Choroid plexus epithelial cell (primary cell): Measurements from ENCODE around the gene ANK3.
"Not testable (repeated sequence)": the region's sequence is repeated elsewhere in the genome, so short reads cannot be mapped to it uniquely, and the experiment has no call there.

Experiments
- DNase-seq: peaks from one replicate; pipeline ENCODE4 v3.0.0-alpha.2; 2010; ENCODE audit warnings: low read depth
- H3K4me3 ChIP-seq: 2 replicates; pipeline ENCODE4 v1.5.1; 2011; ENCODE audit warnings: low read depth, mild to moderate bottlenecking, control low read depth, low read length, moderate library complexity
- CTCF ChIP-seq: conservative IDR thresholded peaks from 2 replicates; pipeline ENCODE4 v1.5.1; 2011; ENCODE audit warnings: low read depth, mild to moderate bottlenecking, control low read depth, inconsistent platforms, low read length, moderate library complexity

ANK3 gene

GRCh38 chr10:60295028-60295937 is 94.4 kb downstream of the ANK3 start:
- no peak for DNase-seq
- no peak overlapping the region for H3K4me3 ChIP-seq
- TF ChIP-seq CTCF = no peak

- no peak overlapping the region for H3K4me3 ChIP-seq
- TF ChIP-seq CTCF = no peak
- no peak for DNase-seq
These were observed 96.0 kb downstream of the ANK3 start for GRCh38 chr10:60293581-60294175.

GRCh38 chr10:60292998-60293397 is 96.7 kb downstream of the ANK3 start:
- DNase-seq = no peak
- TF ChIP-seq CTCF = no peak
- no peak overlapping the region for H3K4me3 ChIP-seq

GRCh38 chr10:60292536-60292935 is 97.1 kb downstream of the ANK3 start:
- H3K4me3 ChIP-seq, DNase-seq: not testable (repeated sequence)

- no peak for TF ChIP-seq CTCF
- DNase-seq = peak; percentile 75
- H3K4me3 ChIP-seq = no peak overlapping the region
These were observed 98.2 kb downstream of the ANK3 start for GRCh38 chr10:60291344-60291930.

GRCh38 chr10:60290558-60290957 is 99.1 kb downstream of the ANK3 start:
- peak; percentile 50 for DNase-seq
- no peak overlapping the region for H3K4me3 ChIP-seq
- no peak for TF ChIP-seq CTCF

- H3K4me3 ChIP-seq = no peak overlapping the region
- no peak for DNase-seq
- no peak for TF ChIP-seq CTCF
These were observed 99.9 kb downstream of the ANK3 start for GRCh38 chr10:60289800-60290199.
